Ishikawa (cell line): ENCODE measurements around the gene KXD1.

Experiments
- CEBPB ChIP-seq: IDR thresholded peaks from 2 replicates; pipeline ENCODE4 v1.6.1; 2012
- CREB1 ChIP-seq: IDR thresholded peaks from 2 replicates; pipeline ENCODE4 v1.6.1; 2012; ENCODE audit warnings: low read depth
- EGR1 ChIP-seq: IDR thresholded peaks from 2 replicates; pipeline ENCODE4 v1.6.1; 2012
- EP300 ChIP-seq: IDR thresholded peaks from 2 replicates; pipeline ENCODE4 v1.6.1; 2012; ENCODE audit warnings: borderline replicate concordance
- MAX ChIP-seq: IDR thresholded peaks from 2 replicates; pipeline ENCODE4 v1.6.1; 2012
- NFIC ChIP-seq: IDR thresholded peaks from 2 replicates; pipeline ENCODE4 v1.6.1; 2012
- RAD21 ChIP-seq: IDR thresholded peaks from 2 replicates; pipeline ENCODE4 v1.6.1; 2012; ENCODE audit warnings: low read depth
- REST ChIP-seq: IDR thresholded peaks from 2 replicates; pipeline ENCODE4 v1.6.1; 2012; ENCODE audit warnings: low read depth, mild to moderate bottlenecking
- TAF1 ChIP-seq: IDR thresholded peaks from 2 replicates; pipeline ENCODE4 v1.6.1; 2012; ENCODE audit warnings: low read depth, mild to moderate bottlenecking
- TCF12 ChIP-seq: IDR thresholded peaks from 2 replicates; pipeline ENCODE4 v1.6.1; 2012; ENCODE audit warnings: low read depth
- USF1 ChIP-seq: IDR thresholded peaks from 2 replicates; pipeline ENCODE4 v1.6.1; 2012

- TF ChIP-seq CREB1 (peak; percentile 91), MAX (peak; percentile 100), USF1 (peak; percentile 97), EGR1 (peak; percentile 82), TAF1 (peak; percentile 91), EP300 (no peak; the same call in 1 of the 2 replicates), REST (no peak), CEBPB (no peak), NFIC (peak; percentile 18; the same call in 1 of the 2 replicates), TCF12 (peak; percentile 73; the same call in 1 of the 2 replicates), RAD21 (0 out of 2 replicates have a peak, but pooled peaks have one; percentile 5)
Observed at GRCh38 chr19:18571564-18572344, 14.1 kb downstream of the KXD1 start, which contains the start of gene UBA52.
